Renal pelvis (tissue), 3 donors: ENCODE measurements around the gene USP17L11. TPM values are rescaled to one million over a fixed set of nuclear protein-coding genes. Genes with fewer than 3 reads are reported as not detected.

Source experiments
- polyA plus RNA-seq, 3 donors: library from polyadenylated mRNA; unstranded; fragments of 120-200 nt; gene quantifications; one replicate each; pipeline ENCODE4 v1.2.1, GENCODE V29; 2013; ENCODE audit not compliant: insufficient read length in 3 of 3

USP17L11 gene
- polyA plus RNA-seq, 3 donors = not detected

Other genes with a start within 250 kb of the USP17L11 start
- under 1 TPM in 1 of 3 donors, not detected in 2; 0.13 TPM for gene FAM90A26, start 45.0 kb upstream of the USP17L11 start, polyA plus RNA-seq
- gene USP17L10, start 4.7 kb upstream of the USP17L11 start, polyA plus RNA-seq = not detected
- not detected for gene USP17L12, start 4.7 kb downstream of the USP17L11 start, polyA plus RNA-seq
- not detected for gene USP17L13, start 9.5 kb downstream of the USP17L11 start, polyA plus RNA-seq
- not detected for gene USP17L15, start 19.0 kb downstream of the USP17L11 start, polyA plus RNA-seq
- gene USP17L17, start 28.5 kb downstream of the USP17L11 start, polyA plus RNA-seq = not detected
- not detected for gene USP17L18, start 33.2 kb downstream of the USP17L11 start, polyA plus RNA-seq
- not detected for gene USP17L19, start 38.0 kb downstream of the USP17L11 start, polyA plus RNA-seq
- gene USP17L20, start 42.7 kb downstream of the USP17L11 start, polyA plus RNA-seq = not detected
- gene USP17L21, start 47.5 kb downstream of the USP17L11 start, polyA plus RNA-seq = not detected
- gene USP17L22, start 52.2 kb downstream of the USP17L11 start, polyA plus RNA-seq = not detected
- gene USP17L24, start 109.8 kb downstream of the USP17L11 start, polyA plus RNA-seq = not detected
- gene USP17L25, start 114.5 kb downstream of the USP17L11 start, polyA plus RNA-seq = not detected
- not detected for gene USP17L26, start 119.3 kb downstream of the USP17L11 start, polyA plus RNA-seq
- gene USP17L5, start 124.0 kb downstream of the USP17L11 start, polyA plus RNA-seq = not detected
- gene USP17L27, start 128.7 kb downstream of the USP17L11 start, polyA plus RNA-seq = not detected
- gene USP17L28, start 133.5 kb downstream of the USP17L11 start, polyA plus RNA-seq = not detected
- gene USP17L29, start 138.2 kb downstream of the USP17L11 start, polyA plus RNA-seq = not detected
- gene USP17L30, start 147.7 kb downstream of the USP17L11 start, polyA plus RNA-seq = not detected
- gene DEFB131A, start 229.0 kb downstream of the USP17L11 start, polyA plus RNA-seq = not detected